Measurements from ENCODE around the gene KCNMB4.
A peak's percentile ranks its signal among the peaks of the same experiment; 100 is the strongest.

KCNMB4 gene

GRCh38 chr12:70430400-70430799 lies 64.3 kb downstream of the KCNMB4 start:
- no peaks in the 10 kb centered on the region for H3K36me3 ChIP-seq (ENCODE audit: low read depth)
- H3K9me3 ChIP-seq (ENCODE audit: severe bottlenecking) = no peaks in the 10 kb centered on the region

GRCh38 chr12:70436836-70437235 lies 70.7 kb downstream of the KCNMB4 start:
- no peak for TF ChIP-seq CTCF (IDR thresholded peaks at IDR 0.05; ENCODE audit: poor library complexity, severe bottlenecking)
- no peaks in the 10 kb centered on the region for H3K27me3 ChIP-seq (ENCODE audit: insufficient read depth, poor library complexity, severe bottlenecking)
- DNase-seq (ENCODE audit: low spot score) (no peak), ATAC-seq (ENCODE audit: low read depth) (no peak)
- H3K4me3 ChIP-seq (ENCODE audit: severe bottlenecking) = no peak overlapping the region
- H3K9me3 ChIP-seq (ENCODE audit: severe bottlenecking) = no peaks in the 10 kb centered on the region
- H3K36me3 ChIP-seq (ENCODE audit: low read depth) = no peaks in the 10 kb centered on the region
- no peak overlapping the region for H3K27ac ChIP-seq (ENCODE audit: poor library complexity, severe bottlenecking)
- H3K4me1 ChIP-seq (ENCODE audit: insufficient read depth, poor library complexity, severe bottlenecking) = peaks cover 2% of the 10 kb centered on the region

More at GRCh38 chr12:70430400-70430799, 64.3 kb downstream of the KCNMB4 start:
- DNase-seq (ENCODE audit: low spot score) (no peak), ATAC-seq (ENCODE audit: low read depth) (no peak)
- Histone ChIP-seq H3K4me3 (ENCODE audit: severe bottlenecking) (no peak overlapping the region), H3K4me1 (ENCODE audit: insufficient read depth, poor library complexity, severe bottlenecking) (peaks cover 2% of the 10 kb centered on the region), H3K27ac (ENCODE audit: poor library complexity, severe bottlenecking) (no peak overlapping the region), H3K27me3 (ENCODE audit: insufficient read depth, poor library complexity, severe bottlenecking) (no peaks in the 10 kb centered on the region)
- no peak for TF ChIP-seq CTCF (IDR thresholded peaks at IDR 0.05; ENCODE audit: poor library complexity, severe bottlenecking)

GRCh38 chr12:70443062-70443673 lies 77.1 kb downstream of the KCNMB4 start:
- ATAC-seq (ENCODE audit: low read depth) = peak; percentile 65; the same call in 2 of the 3 replicates
- no peak for DNase-seq (ENCODE audit: low spot score)
- Histone ChIP-seq H3K4me1 (ENCODE audit: insufficient read depth, poor library complexity, severe bottlenecking) (no peaks in the 10 kb centered on the region), H3K4me3 (ENCODE audit: severe bottlenecking) (no peak overlapping the region), H3K36me3 (ENCODE audit: low read depth) (no peaks in the 10 kb centered on the region), H3K27ac (ENCODE audit: poor library complexity, severe bottlenecking) (no peak overlapping the region), H3K27me3 (ENCODE audit: insufficient read depth, poor library complexity, severe bottlenecking) (no peaks in the 10 kb centered on the region), H3K9me3 (ENCODE audit: severe bottlenecking) (no peaks in the 10 kb centered on the region)
- no peak for TF ChIP-seq CTCF (IDR thresholded peaks at IDR 0.05; ENCODE audit: poor library complexity, severe bottlenecking)

DNA sequence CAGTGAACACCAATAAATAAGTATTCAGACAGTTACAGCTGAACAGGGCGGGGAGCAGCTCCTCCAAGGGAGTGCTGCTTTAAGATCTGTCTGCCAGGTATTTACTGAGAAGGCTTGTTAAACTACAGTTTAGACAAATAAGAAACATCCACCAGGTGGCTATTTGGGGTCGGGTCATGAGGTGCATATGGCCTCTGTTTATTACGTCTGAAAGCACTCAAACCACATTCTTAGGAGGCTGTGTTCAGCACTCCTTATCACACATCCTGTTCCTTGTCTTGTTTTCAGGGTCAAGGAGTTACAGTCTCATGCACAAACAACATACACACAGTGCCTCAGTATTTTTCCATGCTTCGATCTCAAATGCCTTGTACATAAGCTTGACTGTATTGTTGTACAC lies 78.8 kb downstream of the KCNMB4 start:
- Histone ChIP-seq H3K27ac (ENCODE audit: poor library complexity, severe bottlenecking) (no peak overlapping the region), H3K4me1 (ENCODE audit: insufficient read depth, poor library complexity, severe bottlenecking) (no peaks in the 10 kb centered on the region), H3K27me3 (ENCODE audit: insufficient read depth, poor library complexity, severe bottlenecking) (no peaks in the 10 kb centered on the region), H3K4me3 (ENCODE audit: severe bottlenecking) (no peak overlapping the region), H3K36me3 (ENCODE audit: low read depth) (no peaks in the 10 kb centered on the region), H3K9me3 (ENCODE audit: severe bottlenecking) (no peaks in the 10 kb centered on the region)
- no peak for ATAC-seq (ENCODE audit: low read depth)
- no peak for TF ChIP-seq CTCF (IDR thresholded peaks at IDR 0.05; ENCODE audit: poor library complexity, severe bottlenecking)
- DNase-seq (ENCODE audit: low spot score) = no peak

- ATAC-seq (ENCODE audit: low read depth) (no peak), DNase-seq (ENCODE audit: low spot score) (no peak)
- no peak for TF ChIP-seq CTCF (IDR thresholded peaks at IDR 0.05; ENCODE audit: poor library complexity, severe bottlenecking)
- Histone ChIP-seq H3K27ac (ENCODE audit: poor library complexity, severe bottlenecking) (no peak overlapping the region), H3K9me3 (ENCODE audit: severe bottlenecking) (no peaks in the 10 kb centered on the region), H3K4me3 (ENCODE audit: severe bottlenecking) (no peak overlapping the region), H3K27me3 (ENCODE audit: insufficient read depth, poor library complexity, severe bottlenecking) (no peaks in the 10 kb centered on the region), H3K4me1 (ENCODE audit: insufficient read depth, poor library complexity, severe bottlenecking) (no peaks in the 10 kb centered on the region), H3K36me3 (ENCODE audit: low read depth) (no peaks in the 10 kb centered on the region)
These were observed 82.3 kb downstream of the KCNMB4 start for GRCh38 chr12:70448371-70448770.

Data from RWPE2 (cell line).